HG03064 (cell line): Measurements from ENCODE around the gene ZNF140.

Source experiments
- ATAC-seq: cut with Tn5 transposase; IDR thresholded peaks from one replicate; pipeline ENCODE4 v1.9.1; 2021; ENCODE audit warnings: low read depth; ENCODE audit not compliant: unreplicated experiment

The ZNF140 gene

DNA sequence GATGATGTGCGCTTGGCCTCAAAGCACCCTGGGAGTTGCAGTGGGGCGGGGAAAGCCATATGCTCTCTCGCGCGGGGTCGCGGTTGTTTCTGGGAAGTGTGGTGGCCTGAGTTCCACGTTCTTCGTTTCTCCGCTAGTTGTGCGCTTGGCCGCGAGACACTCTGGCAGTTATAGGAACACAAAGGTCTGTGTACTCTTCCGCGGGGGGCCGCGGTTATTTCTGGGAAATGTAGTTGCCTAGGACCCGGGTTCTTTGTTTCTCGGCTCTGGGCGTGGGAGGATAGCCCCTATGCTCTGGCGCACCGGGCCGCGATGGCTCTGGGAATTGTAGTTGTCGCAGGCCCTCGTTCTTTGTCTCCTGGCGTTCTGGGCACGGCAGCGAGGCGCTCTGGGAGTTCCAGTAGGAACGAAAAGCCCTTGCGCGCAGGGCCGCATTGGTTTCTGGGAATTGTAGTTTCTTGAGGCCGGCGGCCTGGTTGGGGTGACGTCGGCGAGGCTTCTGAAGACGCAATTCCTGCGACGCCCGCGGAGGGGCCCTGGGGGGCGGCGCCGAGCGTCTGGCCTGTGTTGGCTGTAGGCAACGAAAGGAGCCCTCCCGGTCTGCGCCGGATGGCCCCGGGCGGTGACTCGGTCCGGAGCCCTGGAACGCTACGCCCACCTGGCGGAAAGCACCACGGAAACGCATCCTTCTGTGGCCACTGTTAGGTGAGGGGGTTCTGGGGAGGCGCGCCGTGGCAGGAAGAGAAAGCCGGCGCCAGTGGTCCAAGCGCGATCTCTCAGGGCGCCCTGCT is at the start of gene ZNF140:
ZNF140 (plus strand) TSS at position 556 of the 791 bp plus-strand sequence. CDS start 398 bp downstream, outside the sequence.
- peak; percentile 73 for ATAC-seq

GRCh38 chr12:133037207-133038005 is 43.3 kb upstream of the ZNF140 start, which contains the start of gene ZNF84:
TSS of gene ZNF84 (plus strand) at chr12:133037509. CDS start at chr12:133041468, 3,959 bp downstream.
- peak; percentile 88 for ATAC-seq

DNA sequence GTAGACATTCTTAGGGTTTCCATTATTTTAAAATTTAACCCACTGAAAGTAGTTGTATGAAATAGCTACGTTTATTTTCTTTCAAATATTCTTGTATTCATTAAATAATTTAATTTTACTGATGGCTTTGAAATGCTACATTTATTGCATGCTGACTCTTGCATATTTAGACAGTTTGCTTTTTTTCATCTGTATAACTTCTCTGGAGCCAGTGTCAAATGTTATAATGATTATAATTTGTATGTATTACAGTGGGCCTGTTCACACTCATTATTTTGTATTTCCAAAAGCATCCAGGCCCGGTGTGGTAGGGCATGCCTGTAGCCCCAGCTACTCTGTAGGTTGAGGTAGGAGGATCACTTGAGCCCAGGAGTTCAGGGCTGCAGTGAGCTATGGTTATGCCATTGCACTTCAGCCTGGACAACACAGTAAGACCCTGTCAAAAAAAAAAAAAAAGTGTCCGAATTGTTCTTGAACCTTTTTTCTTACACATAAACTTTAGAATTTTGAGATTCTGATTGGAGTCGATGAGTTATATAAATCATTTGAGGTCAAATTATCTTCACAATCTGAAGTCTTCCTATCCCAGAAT is 42.5 kb upstream of the ZNF140 start:
- no peak for ATAC-seq

GRCh38 chr12:133046698-133047097 is 34.0 kb upstream of the ZNF140 start:
- ATAC-seq, result no peak

DNA sequence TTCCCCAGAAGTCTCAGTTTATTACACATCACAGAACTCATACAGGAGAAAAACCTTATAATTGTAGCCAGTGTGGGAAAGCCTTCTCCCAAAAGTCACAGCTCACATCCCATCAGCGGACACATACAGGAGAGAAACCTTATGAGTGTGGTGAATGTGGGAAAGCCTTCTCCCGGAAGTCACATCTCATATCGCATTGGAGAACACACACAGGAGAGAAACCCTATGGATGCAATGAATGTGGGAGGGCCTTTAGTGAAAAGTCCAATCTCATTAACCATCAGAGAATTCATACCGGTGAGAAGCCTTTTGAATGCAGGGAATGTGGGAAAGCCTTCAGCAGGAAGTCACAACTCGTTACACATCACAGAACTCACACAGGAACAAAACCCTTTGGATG is 23.3 kb upstream of the ZNF140 start:
- ATAC-seq, result no peak

DNA sequence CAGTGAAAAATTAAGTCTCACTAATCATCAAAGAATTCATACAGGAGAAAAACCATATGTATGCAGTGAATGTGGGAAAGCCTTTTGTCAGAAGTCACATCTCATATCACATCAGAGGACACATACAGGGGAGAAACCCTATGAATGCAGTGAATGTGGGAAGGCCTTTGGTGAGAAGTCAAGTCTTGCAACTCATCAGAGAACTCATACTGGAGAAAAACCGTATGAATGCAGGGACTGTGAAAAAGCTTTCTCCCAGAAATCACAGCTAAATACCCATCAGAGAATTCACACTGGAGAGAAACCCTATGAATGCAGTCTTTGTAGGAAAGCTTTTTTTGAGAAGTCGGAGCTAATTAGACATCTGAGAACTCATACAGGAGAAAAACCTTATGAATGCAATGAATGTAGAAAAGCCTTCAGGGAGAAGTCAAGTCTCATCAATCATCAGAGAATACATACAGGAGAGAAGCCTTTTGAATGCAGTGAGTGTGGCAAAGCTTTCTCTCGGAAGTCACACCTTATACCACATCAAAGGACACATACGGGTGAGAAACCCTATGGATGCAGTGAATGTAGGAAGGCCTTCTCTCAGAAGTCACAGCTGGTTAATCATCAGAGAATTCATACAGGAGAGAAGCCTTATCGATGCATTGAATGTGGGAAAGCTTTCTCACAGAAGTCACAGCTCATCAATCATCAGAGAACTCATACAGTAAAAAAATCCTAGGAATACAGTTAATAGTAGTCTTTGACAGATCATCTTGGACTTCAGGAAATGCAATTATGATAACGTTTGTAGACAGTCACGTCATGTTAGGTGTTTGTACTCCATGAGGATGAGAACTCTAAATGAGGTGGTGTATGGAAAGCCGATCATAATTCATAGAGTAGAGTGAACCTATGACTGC is 22.3 kb upstream of the ZNF140 start:
- ATAC-seq, result no peak

GRCh38 chr12:133061954-133062353 is 18.8 kb upstream of the ZNF140 start:
- no peak for ATAC-seq

DNA sequence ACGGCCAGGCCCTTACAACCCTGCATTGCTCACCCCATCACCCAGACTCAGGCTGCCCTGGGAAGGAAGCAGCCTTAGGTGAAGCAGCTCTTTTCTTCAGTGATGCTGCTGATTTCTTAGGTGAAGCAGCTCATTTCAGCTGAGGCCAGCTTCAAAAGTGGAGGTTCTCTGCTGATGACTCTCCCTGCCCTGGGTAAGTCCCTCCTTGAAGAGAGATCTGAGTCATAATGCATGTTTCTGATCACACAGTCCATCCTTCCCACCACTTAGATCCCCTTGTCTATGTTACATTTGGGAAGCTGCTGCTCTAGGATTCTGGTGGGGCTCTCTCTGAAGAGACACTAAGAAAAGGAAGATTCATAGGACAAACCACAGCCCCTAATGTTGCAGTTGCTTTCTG is 17.2 kb upstream of the ZNF140 start:
- ATAC-seq, result no peak

DNA sequence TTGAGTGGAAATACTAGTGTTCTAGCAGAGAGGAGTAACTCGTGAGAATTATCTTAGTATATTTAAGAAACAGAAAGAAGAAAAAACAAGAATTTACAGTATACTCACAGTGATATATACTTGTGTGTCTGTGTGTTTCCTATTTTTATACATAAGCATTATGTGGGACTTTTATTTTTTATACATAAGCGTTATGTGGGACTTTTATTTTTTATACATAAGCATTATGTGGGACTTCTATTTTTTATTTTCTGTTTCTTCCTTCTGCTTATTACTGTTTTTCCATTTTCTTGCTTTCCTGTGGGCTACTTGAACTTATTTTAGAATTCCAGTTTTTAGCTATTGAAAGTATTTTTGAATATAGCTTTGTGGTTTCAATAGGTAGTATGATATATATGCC is 6.9 kb upstream of the ZNF140 start:
- ATAC-seq, result no peak

- ATAC-seq, result peak; percentile 75
Measured at GRCh38 chr12:133080026-133080367, 726 bp upstream of the ZNF140 start.

- no peak for ATAC-seq
Measured at GRCh38 chr12:133081159-133081780, 547 bp downstream of the ZNF140 start.

DNA sequence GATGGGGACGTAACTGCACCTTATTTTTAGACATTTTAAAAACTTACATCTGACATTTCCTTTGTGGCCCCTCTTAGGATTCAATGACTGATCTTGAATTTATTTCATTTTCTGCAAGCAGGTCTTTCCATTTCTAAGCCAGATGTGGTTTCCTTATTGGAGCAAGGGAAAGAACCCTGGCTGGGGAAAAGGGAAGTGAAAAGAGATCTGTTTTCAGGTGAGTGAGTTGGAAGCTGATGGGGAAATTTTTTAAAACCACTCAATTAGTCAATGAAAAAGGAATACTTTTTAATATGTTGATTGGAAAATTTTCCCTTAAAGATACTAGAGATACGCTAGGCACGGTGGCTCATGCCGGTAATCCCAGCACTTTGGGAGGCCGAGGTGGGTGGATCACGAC is 2.6 kb downstream of the ZNF140 start:
- no peak for ATAC-seq

DNA sequence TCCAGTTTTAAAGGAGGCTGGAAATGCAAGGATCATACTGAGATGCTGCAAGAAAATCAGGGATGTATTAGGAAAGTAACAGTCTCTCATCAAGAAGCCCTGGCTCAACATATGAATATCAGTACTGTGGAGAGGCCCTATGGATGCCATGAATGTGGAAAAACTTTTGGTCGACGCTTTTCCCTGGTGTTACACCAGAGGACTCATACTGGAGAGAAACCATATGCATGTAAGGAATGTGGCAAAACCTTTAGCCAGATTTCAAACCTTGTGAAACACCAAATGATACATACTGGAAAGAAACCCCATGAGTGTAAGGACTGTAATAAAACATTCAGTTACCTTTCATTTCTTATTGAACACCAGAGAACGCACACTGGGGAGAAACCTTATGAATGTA is 24.9 kb downstream of the ZNF140 start:
- no peak for ATAC-seq

DNA sequence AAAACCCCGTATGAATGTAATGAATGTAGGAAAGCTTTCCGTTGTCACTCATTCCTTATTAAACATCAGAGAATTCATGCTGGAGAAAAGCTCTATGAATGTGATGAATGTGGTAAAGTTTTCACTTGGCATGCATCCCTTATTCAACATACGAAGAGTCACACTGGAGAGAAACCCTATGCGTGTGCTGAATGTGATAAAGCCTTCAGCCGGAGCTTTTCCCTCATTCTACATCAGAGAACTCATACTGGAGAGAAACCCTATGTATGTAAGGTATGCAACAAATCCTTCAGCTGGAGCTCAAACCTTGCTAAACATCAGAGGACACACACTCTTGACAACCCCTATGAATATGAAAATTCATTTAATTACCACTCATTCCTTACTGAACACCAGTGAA is 25.5 kb downstream of the ZNF140 start:
- ATAC-seq, result no peak

DNA sequence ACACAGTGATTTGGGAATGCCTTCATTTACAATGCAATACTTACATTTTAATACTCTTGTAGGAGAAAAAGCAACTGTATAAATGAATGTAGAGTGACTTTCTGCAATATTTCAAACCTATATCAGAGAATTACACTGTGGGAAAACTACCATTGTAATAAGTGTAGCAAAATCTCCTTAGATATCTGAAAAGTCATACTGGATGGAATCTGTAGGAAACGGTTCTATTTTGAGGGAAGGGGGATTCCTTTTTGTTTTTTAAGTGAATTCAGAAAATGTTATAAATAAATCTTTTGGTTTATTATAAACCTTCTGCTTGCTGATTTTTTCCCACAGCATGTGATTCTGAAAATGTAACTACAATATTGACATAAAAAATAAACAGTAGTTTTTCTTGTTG is 26.4 kb downstream of the ZNF140 start:
- no peak for ATAC-seq

DNA sequence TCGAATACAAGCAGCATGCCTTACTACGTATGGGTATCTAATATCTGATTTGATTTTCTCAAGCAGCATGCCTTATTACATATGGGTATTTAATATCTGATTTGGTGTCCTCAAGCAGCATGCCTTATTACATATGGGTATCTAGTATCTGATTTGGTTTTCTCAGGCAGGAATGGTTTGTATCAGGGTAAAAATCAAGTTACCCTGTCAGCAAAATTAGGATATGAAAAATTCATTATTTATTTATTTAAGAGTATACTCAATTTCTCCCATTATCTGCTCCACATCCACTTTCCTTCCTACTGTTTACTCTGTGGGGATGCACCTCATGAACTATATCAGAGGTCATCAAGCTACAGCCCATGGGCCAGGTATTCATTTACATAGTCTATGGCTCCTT is 27.4 kb downstream of the ZNF140 start:
- no peak for ATAC-seq

DNA sequence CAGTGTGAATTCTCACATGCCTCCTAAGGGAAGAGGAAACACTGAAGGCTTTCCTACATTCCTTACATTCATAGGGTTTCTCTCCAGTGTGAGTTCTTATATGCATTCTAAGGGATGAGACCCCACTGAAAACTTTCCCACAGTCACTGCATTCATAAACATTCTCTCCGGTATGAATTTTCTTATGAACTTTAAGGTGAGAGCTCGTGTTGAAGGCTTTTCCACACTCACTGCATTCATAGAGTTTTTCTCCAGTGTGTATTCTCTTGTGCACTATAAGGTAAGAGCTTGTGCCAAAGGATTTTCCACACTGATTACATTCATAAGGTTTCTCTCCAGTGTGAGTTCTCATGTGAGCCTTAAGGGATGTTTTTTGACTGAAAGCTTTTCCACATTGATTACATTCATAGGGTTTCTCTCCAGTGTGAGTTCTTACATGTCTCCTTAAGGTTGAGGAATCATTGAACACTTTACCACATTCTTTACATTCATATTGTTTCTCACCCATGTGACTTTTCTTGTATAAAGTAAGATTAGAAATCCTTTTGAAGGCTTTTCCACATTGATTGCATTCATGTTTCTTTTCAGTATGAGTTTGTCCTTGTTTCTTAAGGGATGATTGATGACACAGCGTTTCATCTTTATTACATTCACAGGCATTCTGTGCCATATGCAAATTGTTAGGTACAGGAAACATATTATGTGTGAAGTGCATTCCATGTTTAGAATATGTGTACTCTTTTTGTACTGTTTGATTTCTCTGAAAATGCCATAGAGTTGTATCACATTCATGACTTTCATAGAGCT is 39.9 kb downstream of the ZNF140 start:
- ATAC-seq, result no peak

GRCh38 chr12:133124674-133125073 is 44.0 kb downstream of the ZNF140 start:
- no peak for ATAC-seq

GRCh38 chr12:133129368-133130037 is 48.8 kb downstream of the ZNF140 start:
- ATAC-seq, result no peak
